AG10803 (cell line): ENCODE results near the gene PDXK.

Experiments used
- DNase-seq: peaks from one replicate; pipeline ENCODE4 v3.0.0; 2010; ENCODE audit warnings: low read depth
- H3K4me3 ChIP-seq: 2 replicates; pipeline ENCODE4 v1.5.1; 2011; ENCODE audit warnings: mild to moderate bottlenecking, low read length, control low read depth
- TF ChIP-seq, protein P1 (sequence below): conservative IDR thresholded peaks from 2 replicates; pipeline ENCODE4 v1.5.1; 2011; ENCODE audit warnings: mild to moderate bottlenecking, low read length, control low read depth, inconsistent platforms

Gene PDXK

DNA sequence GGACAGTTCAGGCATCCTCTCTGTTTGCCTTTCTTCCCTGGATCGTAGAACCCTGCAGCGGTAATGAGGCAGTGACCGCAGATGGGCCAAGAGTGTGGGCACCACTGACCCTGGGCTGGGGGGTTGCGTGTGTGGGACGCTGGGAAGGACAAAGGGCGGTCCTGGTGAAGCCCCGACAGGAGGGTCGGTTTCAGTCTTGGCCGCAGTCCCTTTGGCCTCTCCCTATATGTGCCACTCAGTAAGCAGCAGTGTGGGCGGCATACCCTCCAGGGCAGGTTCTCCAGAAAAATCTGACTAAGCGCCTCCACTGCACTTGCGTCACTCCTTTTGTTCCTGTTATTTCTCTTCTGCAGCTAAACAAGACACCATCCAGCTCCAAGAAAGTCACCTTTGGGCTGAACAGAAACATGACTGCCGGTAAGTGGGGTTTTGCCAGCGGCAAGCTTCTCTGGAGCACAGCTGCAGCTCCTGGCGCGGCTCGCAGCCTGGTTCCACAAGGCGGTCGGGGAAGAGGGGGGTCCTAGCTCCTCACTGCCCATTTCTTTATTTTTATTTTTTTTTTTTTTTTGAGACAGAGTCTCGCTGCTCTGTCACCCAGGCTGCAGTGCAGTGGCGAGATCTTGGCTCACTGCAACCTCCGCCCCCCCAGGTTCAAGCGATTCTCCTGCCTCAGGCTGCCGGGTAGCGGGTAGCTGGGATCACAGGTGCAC, 27.7 kb upstream of the PDXK start:
- H3K4me3 ChIP-seq, result no peak overlapping the region
- TF ChIP-seq, protein P1, sequence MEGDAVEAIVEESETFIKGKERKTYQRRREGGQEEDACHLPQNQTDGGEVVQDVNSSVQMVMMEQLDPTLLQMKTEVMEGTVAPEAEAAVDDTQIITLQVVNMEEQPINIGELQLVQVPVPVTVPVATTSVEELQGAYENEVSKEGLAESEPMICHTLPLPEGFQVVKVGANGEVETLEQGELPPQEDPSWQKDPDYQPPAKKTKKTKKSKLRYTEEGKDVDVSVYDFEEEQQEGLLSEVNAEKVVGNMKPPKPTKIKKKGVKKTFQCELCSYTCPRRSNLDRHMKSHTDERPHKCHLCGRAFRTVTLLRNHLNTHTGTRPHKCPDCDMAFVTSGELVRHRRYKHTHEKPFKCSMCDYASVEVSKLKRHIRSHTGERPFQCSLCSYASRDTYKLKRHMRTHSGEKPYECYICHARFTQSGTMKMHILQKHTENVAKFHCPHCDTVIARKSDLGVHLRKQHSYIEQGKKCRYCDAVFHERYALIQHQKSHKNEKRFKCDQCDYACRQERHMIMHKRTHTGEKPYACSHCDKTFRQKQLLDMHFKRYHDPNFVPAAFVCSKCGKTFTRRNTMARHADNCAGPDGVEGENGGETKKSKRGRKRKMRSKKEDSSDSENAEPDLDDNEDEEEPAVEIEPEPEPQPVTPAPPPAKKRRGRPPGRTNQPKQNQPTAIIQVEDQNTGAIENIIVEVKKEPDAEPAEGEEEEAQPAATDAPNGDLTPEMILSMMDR, result no peak
- DNase-seq, result no peak

DNA sequence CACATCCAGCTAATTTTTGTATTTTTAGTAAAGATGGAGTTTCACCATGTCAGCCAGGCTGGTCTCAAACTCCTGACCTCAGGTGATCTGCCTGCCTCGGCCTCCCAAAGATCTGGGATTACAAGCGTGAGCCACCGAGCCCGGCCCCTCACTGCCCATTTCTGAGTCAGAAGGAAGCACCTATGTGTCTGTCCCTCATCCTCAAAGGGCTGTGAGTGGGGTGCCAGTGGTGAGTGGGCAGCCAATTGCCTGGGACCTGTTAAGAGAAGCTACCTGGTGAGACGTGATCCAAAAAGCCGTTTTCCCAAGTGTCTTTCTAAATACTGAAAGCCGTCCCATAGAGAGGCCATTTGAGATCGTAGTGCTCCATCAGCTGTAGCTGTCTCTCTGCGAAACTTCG, 27.1 kb upstream of the PDXK start:
- no peak for DNase-seq
- TF ChIP-seq, protein P1, result no peak
- no peak overlapping the region for H3K4me3 ChIP-seq

DNA sequence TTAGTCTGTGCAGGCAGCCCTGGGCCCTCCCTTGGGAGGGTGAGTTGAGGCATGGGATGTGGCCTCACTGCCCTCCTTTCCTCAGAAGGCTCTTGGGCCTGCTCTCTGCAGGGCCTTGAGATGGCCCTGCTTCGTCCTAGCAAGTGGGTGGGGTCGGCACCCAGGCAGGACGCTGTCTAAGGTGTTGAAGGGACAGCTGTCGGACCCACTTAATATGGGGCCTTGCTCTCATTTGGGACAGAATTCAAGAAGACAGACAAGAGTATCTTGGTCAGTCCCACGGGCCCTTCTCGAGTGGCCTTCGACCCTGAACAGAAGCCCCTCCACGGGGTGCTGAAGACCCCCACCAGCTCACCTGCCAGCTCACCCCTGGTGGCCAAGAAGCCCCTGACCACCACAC, 26.0 kb upstream of the PDXK start:
- no peak for DNase-seq
- TF ChIP-seq, protein P1, result no peak
- H3K4me3 ChIP-seq, result no peak overlapping the region

DNA sequence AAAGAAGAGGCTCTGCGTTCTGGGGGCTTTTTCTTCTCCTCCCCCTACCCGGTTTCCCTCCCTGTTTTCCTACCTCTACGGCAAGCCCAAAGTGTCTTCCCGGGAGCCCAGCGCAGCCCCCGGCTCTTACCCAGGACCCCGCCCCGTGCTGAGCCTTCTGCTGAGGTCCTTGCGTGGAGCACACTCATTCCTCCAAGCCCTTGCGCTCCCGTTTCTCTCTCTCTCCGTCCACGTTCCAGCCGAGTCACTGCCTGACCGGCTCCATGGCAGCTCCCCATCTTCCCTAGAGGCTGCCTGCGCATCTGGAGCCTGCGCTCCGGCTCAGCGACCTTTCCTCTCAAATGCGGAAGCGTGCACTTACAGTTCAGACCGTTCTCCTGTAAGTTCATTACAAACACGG, 24.9 kb upstream of the PDXK start:
- H3K4me3 ChIP-seq, result no peak overlapping the region
- TF ChIP-seq, protein P1, result no peak
- no peak for DNase-seq

DNA sequence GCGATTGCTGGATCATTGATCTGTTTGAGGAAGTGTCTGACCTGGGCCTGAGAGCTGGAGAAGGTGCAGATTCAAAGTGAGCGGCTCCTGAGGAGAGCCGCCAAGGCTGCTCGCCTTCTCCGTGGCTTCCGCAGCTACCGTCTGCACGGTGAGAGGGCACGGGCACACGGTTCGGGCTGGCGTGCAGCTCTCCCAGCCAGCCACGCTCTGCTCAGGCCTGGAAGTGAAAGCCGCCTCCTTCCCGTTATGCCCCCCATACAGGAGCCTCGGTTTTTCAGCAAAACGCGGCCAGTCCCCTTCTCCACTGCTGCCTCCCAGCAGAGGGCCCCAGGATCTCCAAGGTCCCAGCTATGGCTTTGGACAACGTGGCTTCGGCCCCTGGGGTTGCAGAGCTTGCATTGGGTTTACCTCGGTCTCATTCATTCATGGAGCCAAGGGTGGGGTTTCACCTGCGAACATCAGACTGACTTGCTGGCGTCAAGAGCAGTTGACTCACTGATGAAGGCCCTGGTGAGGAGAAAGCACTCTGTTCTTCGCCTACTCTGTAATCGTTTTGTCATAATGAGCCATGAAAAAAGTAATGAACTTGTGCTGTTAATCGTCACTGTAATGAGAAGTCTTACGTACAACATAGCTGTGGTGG, 24.4 kb upstream of the PDXK start:
- TF ChIP-seq, protein P1, result no peak
- no peak for DNase-seq
- no peak overlapping the region for H3K4me3 ChIP-seq

DNA sequence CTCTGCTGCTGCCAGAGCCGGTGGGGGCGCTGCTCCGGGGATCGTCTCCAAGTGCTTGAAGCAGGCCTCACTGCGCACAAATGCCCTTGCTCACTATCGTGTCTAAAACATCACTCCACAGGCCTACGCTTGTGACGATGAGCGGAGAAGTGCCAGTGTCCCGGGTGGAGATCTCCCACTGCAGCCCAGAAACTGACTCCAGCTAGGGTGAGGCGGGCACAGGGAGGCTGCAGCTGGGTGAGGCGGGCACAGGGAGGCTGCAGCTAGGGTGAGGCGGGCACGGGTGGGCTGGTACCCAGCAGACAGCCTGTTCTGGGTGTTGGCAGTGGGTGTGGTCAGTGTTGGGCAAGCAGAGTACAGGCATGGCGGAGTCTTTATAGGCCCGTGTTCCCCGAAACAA, 22.7 kb upstream of the PDXK start:
- DNase-seq, result no peak
- H3K4me3 ChIP-seq, result no peak overlapping the region
- TF ChIP-seq, protein P1, result no peak
